ENCODE data around the gene MACIR. TPM values are rescaled to one million over a fixed set of nuclear protein-coding genes. Genes with fewer than 3 reads are reported as not detected.

The MACIR gene
- total RNA-seq, 1 experiment from 2014 or later, result 25.2 TPM

- Mint-ChIP-seq H3K27ac (ENCODE audit: unreplicated experiment) (no peak overlapping the region), H3K4me3 (ENCODE audit: low read depth, unreplicated experiment) (no peak overlapping the region), H3K27me3 (ENCODE audit: unreplicated experiment) (peaks cover 14% of the 10 kb centered on the region), H3K36me3 (ENCODE audit: insufficient read depth, unreplicated experiment) (no peaks in the 10 kb centered on the region), H3K4me1 (ENCODE audit: low read depth, unreplicated experiment) (no peaks in the 10 kb centered on the region), H3K9me3 (ENCODE audit: low read depth, unreplicated experiment) (no peaks in the 10 kb centered on the region)
- intact Hi-C loops (cut with micrococcal nuclease; ENCODE audit: unreplicated experiment), result no loop called here
- no TSS peak for BruUV-seq (replicated peaks)
- TF ChIP-seq CTCF (IDR thresholded peaks at IDR 0.05; ENCODE audit: unreplicated experiment), result no peak
- CTCF ChIA-PET, result no interaction called here
- DNase-seq, result no peak
Measured at GRCh38 chr5:103308774-103309173, 50.2 kb downstream of the MACIR start.

- H3K27me3 Mint-ChIP-seq (ENCODE audit: unreplicated experiment), result peaks cover 14% of the 10 kb centered on the region
- no TSS peak for BruUV-seq (replicated peaks)
- no peaks in the 10 kb centered on the region for H3K36me3 Mint-ChIP-seq (ENCODE audit: insufficient read depth, unreplicated experiment)
- CTCF ChIA-PET, result no interaction called here
- H3K4me3 Mint-ChIP-seq (ENCODE audit: low read depth, unreplicated experiment), result no peak overlapping the region
- DNase-seq, result no peak
- TF ChIP-seq CTCF (IDR thresholded peaks at IDR 0.05; ENCODE audit: unreplicated experiment), result no peak
- H3K27ac Mint-ChIP-seq (ENCODE audit: unreplicated experiment), result no peak overlapping the region
- H3K9me3 Mint-ChIP-seq (ENCODE audit: low read depth, unreplicated experiment), result no peaks in the 10 kb centered on the region
- intact Hi-C loops (cut with micrococcal nuclease; ENCODE audit: unreplicated experiment), result no loop called here
- no peaks in the 10 kb centered on the region for H3K4me1 Mint-ChIP-seq (ENCODE audit: low read depth, unreplicated experiment)
Measured at GRCh38 chr5:103313056-103313455, 54.5 kb downstream of the MACIR start.

GRCh38 chr5:103315455-103315854 is 56.9 kb downstream of the MACIR start:
- Mint-ChIP-seq H3K27me3 (ENCODE audit: unreplicated experiment) (peaks cover 14% of the 10 kb centered on the region), H3K36me3 (ENCODE audit: insufficient read depth, unreplicated experiment) (no peaks in the 10 kb centered on the region), H3K27ac (ENCODE audit: unreplicated experiment) (no peak overlapping the region), H3K9me3 (ENCODE audit: low read depth, unreplicated experiment) (no peaks in the 10 kb centered on the region), H3K4me3 (ENCODE audit: low read depth, unreplicated experiment) (no peak overlapping the region), H3K4me1 (ENCODE audit: low read depth, unreplicated experiment) (no peaks in the 10 kb centered on the region)
- no peak for DNase-seq
- no peak for TF ChIP-seq CTCF (IDR thresholded peaks at IDR 0.05; ENCODE audit: unreplicated experiment)
- intact Hi-C loops (cut with micrococcal nuclease; ENCODE audit: unreplicated experiment), result no loop called here
- CTCF ChIA-PET, result no interaction called here
- BruUV-seq (replicated peaks), result no TSS peak

- TF ChIP-seq CTCF (IDR thresholded peaks at IDR 0.05; ENCODE audit: unreplicated experiment), result no peak
- Mint-ChIP-seq H3K27me3 (ENCODE audit: unreplicated experiment) (peaks cover 40% of the 10 kb centered on the region), H3K36me3 (ENCODE audit: insufficient read depth, unreplicated experiment) (no peaks in the 10 kb centered on the region), H3K9me3 (ENCODE audit: low read depth, unreplicated experiment) (no peaks in the 10 kb centered on the region), H3K4me3 (ENCODE audit: low read depth, unreplicated experiment) (no peak overlapping the region), H3K4me1 (ENCODE audit: low read depth, unreplicated experiment) (no peaks in the 10 kb centered on the region), H3K27ac (ENCODE audit: unreplicated experiment) (no peak overlapping the region)
- no TSS peak for BruUV-seq (replicated peaks)
- intact Hi-C loops (cut with micrococcal nuclease; ENCODE audit: unreplicated experiment), result no loop called here
- DNase-seq, result no peak
- CTCF ChIA-PET, result no interaction called here
Measured at GRCh38 chr5:103327451-103327850, 68.9 kb downstream of the MACIR start.

GRCh38 chr5:103327893-103328292 is 69.3 kb downstream of the MACIR start:
- Mint-ChIP-seq H3K4me3 (ENCODE audit: low read depth, unreplicated experiment) (no peak overlapping the region), H3K27me3 (ENCODE audit: unreplicated experiment) (peaks cover 38% of the 10 kb centered on the region), H3K9me3 (ENCODE audit: low read depth, unreplicated experiment) (no peaks in the 10 kb centered on the region), H3K27ac (ENCODE audit: unreplicated experiment) (no peak overlapping the region), H3K36me3 (ENCODE audit: insufficient read depth, unreplicated experiment) (no peaks in the 10 kb centered on the region), H3K4me1 (ENCODE audit: low read depth, unreplicated experiment) (no peaks in the 10 kb centered on the region)
- CTCF ChIA-PET, result no interaction called here
- DNase-seq, result no peak
- intact Hi-C loops (cut with micrococcal nuclease; ENCODE audit: unreplicated experiment), result no loop called here
- no TSS peak for BruUV-seq (replicated peaks)
- no peak for TF ChIP-seq CTCF (IDR thresholded peaks at IDR 0.05; ENCODE audit: unreplicated experiment)
